Endodermal cell (in vitro differentiated cells): ENCODE data around the gene BCKDHB. TPM values are rescaled to one million over a fixed set of nuclear protein-coding genes. Genes with fewer than 3 reads are reported as not detected.

Experiments used
- DNase-seq: peaks from one replicate; pipeline ENCODE4 v3.0.0-alpha.2; 2017
- H3K27ac ChIP-seq: 2 replicates; pipeline ENCODE4 v1.5.1; 2013; ENCODE audit warnings: mild to moderate bottlenecking, low read depth, low read length, moderate library complexity
- H3K27me3 ChIP-seq: 2 replicates; pipeline ENCODE4 v1.6.1; 2013; ENCODE audit warnings: mild to moderate bottlenecking, low read length, moderate library complexity; ENCODE audit not compliant: insufficient read depth, control insufficient read depth, poor library complexity, severe bottlenecking
- H3K36me3 ChIP-seq: 2 replicates; pipeline ENCODE4 v1.7.0; 2013; ENCODE audit warnings: mild to moderate bottlenecking, low read length, moderate library complexity; ENCODE audit not compliant: control insufficient read depth, insufficient read depth
- H3K4me1 ChIP-seq: one replicate; pipeline ENCODE4 v1.7.0; 2013; ENCODE audit warnings: low read length; ENCODE audit not compliant: control insufficient read depth, insufficient read depth
- H3K4me3 ChIP-seq: 2 replicates; pipeline ENCODE4 v1.5.1; 2013; ENCODE audit warnings: mild to moderate bottlenecking, low read length, moderate library complexity
- H3K9ac ChIP-seq: 2 replicates; pipeline ENCODE4 v1.6.1; 2013; ENCODE audit warnings: mild to moderate bottlenecking, low read length, moderate library complexity; ENCODE audit not compliant: poor library complexity, severe bottlenecking; ENCODE audit errors: extremely low read depth
- H3K9me3 ChIP-seq: 2 replicates; pipeline ENCODE4 v1.6.1; 2013; ENCODE audit warnings: mild to moderate bottlenecking, low read length, moderate library complexity; ENCODE audit not compliant: control insufficient read depth
- H3K27ac Mint-ChIP-seq: 2 replicates; pipeline ENCODE4 v1.8.0; 2020; ENCODE audit warnings: mixed read lengths
- H3K27me3 Mint-ChIP-seq: 2 replicates; pipeline ENCODE4 v1.8.0; 2021; ENCODE audit warnings: mild to moderate bottlenecking, mixed read lengths; ENCODE audit not compliant: insufficient read depth
- H3K36me3 Mint-ChIP-seq: 2 replicates; pipeline ENCODE4 v1.8.0; 2020; ENCODE audit warnings: low read depth, mixed read lengths
- H3K4me1 Mint-ChIP-seq: 2 replicates; pipeline ENCODE4 v1.8.0; 2020; ENCODE audit warnings: mixed read lengths
- H3K4me3 Mint-ChIP-seq: 2 replicates; pipeline ENCODE4 v1.8.0; 2020; ENCODE audit warnings: mild to moderate bottlenecking, moderate library complexity, mixed read lengths
- H3K9me3 Mint-ChIP-seq: 2 replicates; pipeline ENCODE4 v1.8.0; 2020; ENCODE audit warnings: mild to moderate bottlenecking, mixed read lengths
- CTCF ChIP-seq: fragments of 200-600 bp; sonication (generic); conservative IDR thresholded peaks from 2 replicates; pipeline ENCODE4 v1.5.0; 2021; ENCODE audit warnings: antibody characterized with exemption, mild to moderate bottlenecking
- WGBS, 2 experiments: methylation state at CpG; one replicate each; pipeline versions ENCODE4 v1.1.5 to v1.1.7; 2013; ENCODE audit warnings: missing lambda C conversion rate in 2 of 2, mixed read lengths in 1 of 2; ENCODE audit not compliant: insufficient coverage in 1 of 2, insufficient read length in 1 of 2; 5-methylcytosine and 5-hydroxymethylcytosine counted together
- total RNA-seq, 2 donors: library from RNA; stranded (reverse); fragmentation: NEBNext Ultra II Directional in 1 of 2; extraction: Animal tissue kit (Norgen Biotek cat#: 25700) in 1 of 2; gene quantifications; 2 replicates in 1 of 2; 3 replicates in 1 of 2; pipeline ENCODE4 v1.2.1, GENCODE V29; 2021

The BCKDHB gene
- total RNA-seq, 2 donors from 2014 or later = 35.1 to 36.4 TPM

- no peaks in the 10 kb centered on the region for H3K36me3 ChIP-seq
- H3K36me3 Mint-ChIP-seq = peaks cover 13% of the 10 kb centered on the region
- no peak overlapping the region for H3K27ac Mint-ChIP-seq
- peak overlapping the region; percentile 59 for H3K27ac ChIP-seq
- no peaks in the 10 kb centered on the region for H3K27me3 Mint-ChIP-seq
- DNase-seq = no peak
- H3K4me3 Mint-ChIP-seq = no peak overlapping the region
- WGBS, 2 experiments = 86 to 96% methylated on average over 3 to 4 of the region's 4 CpGs
- peaks cover 16% of the 10 kb centered on the region for H3K9me3 Mint-ChIP-seq
- no peak overlapping the region for H3K9ac ChIP-seq
- H3K4me3 ChIP-seq = no peak overlapping the region
- H3K4me1 ChIP-seq = no peaks in the 10 kb centered on the region
- TF ChIP-seq CTCF = peak; percentile 34
- H3K4me1 Mint-ChIP-seq = no peaks in the 10 kb centered on the region
- no peaks in the 10 kb centered on the region for H3K9me3 ChIP-seq
- H3K27me3 ChIP-seq = no peaks in the 10 kb centered on the region
These were observed 210.3 kb downstream of the BCKDHB start for GRCh38 chr6:80316686-80317231.

GRCh38 chr6:80319196-80319595 lies 212.7 kb downstream of the BCKDHB start:
- DNase-seq = no peak
- no peak for TF ChIP-seq CTCF
- 100% methylated on average over 1 to 2 of the region's 2 CpGs for WGBS, 2 experiments
- Mint-ChIP-seq H3K27ac (no peak overlapping the region), H3K36me3 (no peaks in the 10 kb centered on the region), H3K27me3 (no peaks in the 10 kb centered on the region), H3K4me3 (no peak overlapping the region), H3K4me1 (no peaks in the 10 kb centered on the region), H3K9me3 (no peaks in the 10 kb centered on the region)
- no peak overlapping the region for H3K9ac ChIP-seq
- H3K9me3 ChIP-seq = no peaks in the 10 kb centered on the region
- no peak overlapping the region for H3K27ac ChIP-seq
- H3K27me3 ChIP-seq = no peaks in the 10 kb centered on the region
- H3K4me1 ChIP-seq = no peaks in the 10 kb centered on the region
- H3K4me3 ChIP-seq = no peak overlapping the region
- no peaks in the 10 kb centered on the region for H3K36me3 ChIP-seq

GRCh38 chr6:80321011-80321410 lies 214.5 kb downstream of the BCKDHB start:
- Mint-ChIP-seq H3K4me1 (no peaks in the 10 kb centered on the region), H3K36me3 (no peaks in the 10 kb centered on the region), H3K4me3 (no peak overlapping the region), H3K9me3 (no peaks in the 10 kb centered on the region), H3K27ac (no peak overlapping the region), H3K27me3 (no peaks in the 10 kb centered on the region)
- H3K27me3 ChIP-seq = no peaks in the 10 kb centered on the region
- no peak for TF ChIP-seq CTCF
- no peak overlapping the region for H3K9ac ChIP-seq
- WGBS, 2 experiments = 80 to 88% methylated on average over 1 to 2 of the region's 2 CpGs
- no peaks in the 10 kb centered on the region for H3K4me1 ChIP-seq
- no peaks in the 10 kb centered on the region for H3K9me3 ChIP-seq
- H3K4me3 ChIP-seq = no peak overlapping the region
- no peaks in the 10 kb centered on the region for H3K36me3 ChIP-seq
- DNase-seq = no peak
- no peak overlapping the region for H3K27ac ChIP-seq
